Testis (tissue), 3 donors: ENCODE results near the gene SIX1. TPM values are rescaled to one million over a fixed set of nuclear protein-coding genes. Genes with fewer than 3 reads are reported as not detected.

Experiments
- DNase-seq: peaks from one replicate; pipeline ENCODE4 v3.0.0-alpha.2; 2019
- H3K27ac ChIP-seq, 2 donors: fragments of 200-600 bp; sonication (generic); one replicate each; pipeline ENCODE4 v1.5.1; 2019
- H3K27me3 ChIP-seq: fragments of 200-600 bp; sonication (generic); one replicate; pipeline ENCODE4 v1.5.1; 2019
- H3K36me3 ChIP-seq: fragments of 200-600 bp; sonication (generic); one replicate; pipeline ENCODE4 v1.5.1; 2017; ENCODE audit warnings: low read depth; ENCODE audit errors: missing control alignments
- H3K4me1 ChIP-seq: fragments of 200-600 bp; sonication (generic); one replicate; pipeline ENCODE4 v1.5.1; 2019
- H3K4me3 ChIP-seq, 2 donors: fragments of 200-600 bp; sonication (generic); one replicate each; pipeline ENCODE4 v1.5.1; 2017 to 2019
- H3K9me3 ChIP-seq: fragments of 200-600 bp; sonication (generic); one replicate; pipeline ENCODE4 v1.5.1; 2017
- POLR2A ChIP-seq: fragments of 450-650 bp; IDR thresholded peaks from one replicate; pipeline ENCODE4 v1.6.1; 2017; ENCODE audit warnings: antibody characterized with exemption, mild to moderate bottlenecking, moderate library complexity
- WGBS, 2 donors: methylation state at CpG; one replicate each; pipeline ENCODE4 v1.1.5; 2018; 5-methylcytosine and 5-hydroxymethylcytosine counted together
- intact Hi-C: fragments of 100-400 bp; cut with DNase I; formaldehyde crosslinking; loops from one replicate; pipeline ENCODE4 v1.15.1; 2023; ENCODE audit warnings: low total_unique reads
- polyA plus RNA-seq: library from polyadenylated mRNA; stranded (reverse); fragments of 350-450 nt; fragmentation: Illumina TruSeq; extraction: RNeasy Lipid Tissue Mini Kit (QIAGEN cat#74804); gene quantifications from one replicate; pipeline ENCODE4 v1.2.3, GENCODE V29; 2014; ENCODE audit warnings: low read depth, low replicate concordance; ENCODE audit not compliant: insufficient read depth
- total RNA-seq, 2 donors: library from RNA; depleted of rRNA; stranded (reverse); fragments of >200 nt; gene quantifications; one replicate each; pipeline ENCODE4 v1.2.3, GENCODE V29; 2016
- TF ChIP-seq, protein P1 (sequence below), 3 experiments: fragments of 450-650 bp in 2 of 3; fragments of 200-600 bp in 1 of 3; sonication (generic) in 1 of 3; IDR thresholded peaks; one replicate each; pipeline ENCODE4 v1.5.1; 2016 to 2019; ENCODE audit warnings: antibody characterized with exemption in 3 of 3, mild to moderate bottlenecking in 2 of 3, moderate library complexity in 1 of 3

SIX1 gene
- total and polyA plus RNA-seq, 3 donors from 2014 or later, result 3.0 to 9.0 (median 8.7) TPM

DNA sequence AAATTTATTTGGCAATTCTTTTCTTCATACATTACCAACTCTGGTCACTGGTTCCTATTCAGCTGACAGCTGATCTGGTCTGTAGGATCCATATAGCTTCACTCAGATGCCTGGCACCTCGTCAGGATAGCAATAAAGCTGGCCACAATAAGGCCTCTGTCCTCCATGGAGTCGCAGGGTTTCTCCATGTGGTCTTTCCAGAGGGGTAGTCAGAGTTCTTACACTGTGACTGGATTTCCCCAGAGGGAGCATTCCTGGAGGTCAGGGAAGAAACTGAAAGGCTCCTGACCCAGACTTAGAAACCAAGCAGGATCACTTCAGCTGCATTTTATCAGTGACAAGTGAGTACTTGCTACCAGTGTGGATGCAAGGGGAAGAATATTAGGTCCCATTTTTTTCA, 34.9 kb upstream of the SIX1 start:
- no peak overlapping the region for H3K27ac ChIP-seq
- intact Hi-C loops, result no loop called here
- no peaks in the 10 kb centered on the region for H3K9me3 ChIP-seq
- no peaks in the 10 kb centered on the region for H3K27me3 ChIP-seq
- DNase-seq, result no peak
- no peak for TF ChIP-seq POLR2A
- TF ChIP-seq, protein P1, sequence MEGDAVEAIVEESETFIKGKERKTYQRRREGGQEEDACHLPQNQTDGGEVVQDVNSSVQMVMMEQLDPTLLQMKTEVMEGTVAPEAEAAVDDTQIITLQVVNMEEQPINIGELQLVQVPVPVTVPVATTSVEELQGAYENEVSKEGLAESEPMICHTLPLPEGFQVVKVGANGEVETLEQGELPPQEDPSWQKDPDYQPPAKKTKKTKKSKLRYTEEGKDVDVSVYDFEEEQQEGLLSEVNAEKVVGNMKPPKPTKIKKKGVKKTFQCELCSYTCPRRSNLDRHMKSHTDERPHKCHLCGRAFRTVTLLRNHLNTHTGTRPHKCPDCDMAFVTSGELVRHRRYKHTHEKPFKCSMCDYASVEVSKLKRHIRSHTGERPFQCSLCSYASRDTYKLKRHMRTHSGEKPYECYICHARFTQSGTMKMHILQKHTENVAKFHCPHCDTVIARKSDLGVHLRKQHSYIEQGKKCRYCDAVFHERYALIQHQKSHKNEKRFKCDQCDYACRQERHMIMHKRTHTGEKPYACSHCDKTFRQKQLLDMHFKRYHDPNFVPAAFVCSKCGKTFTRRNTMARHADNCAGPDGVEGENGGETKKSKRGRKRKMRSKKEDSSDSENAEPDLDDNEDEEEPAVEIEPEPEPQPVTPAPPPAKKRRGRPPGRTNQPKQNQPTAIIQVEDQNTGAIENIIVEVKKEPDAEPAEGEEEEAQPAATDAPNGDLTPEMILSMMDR (IDR thresholded peaks at IDR 0.05), result no peak
- no peaks in the 10 kb centered on the region for H3K36me3 ChIP-seq
- no peak overlapping the region for H3K4me3 ChIP-seq
- 64 to 71% methylated on average over 2 of the region's 2 CpGs for WGBS, 2 donors
- no peaks in the 10 kb centered on the region for H3K4me1 ChIP-seq

DNA sequence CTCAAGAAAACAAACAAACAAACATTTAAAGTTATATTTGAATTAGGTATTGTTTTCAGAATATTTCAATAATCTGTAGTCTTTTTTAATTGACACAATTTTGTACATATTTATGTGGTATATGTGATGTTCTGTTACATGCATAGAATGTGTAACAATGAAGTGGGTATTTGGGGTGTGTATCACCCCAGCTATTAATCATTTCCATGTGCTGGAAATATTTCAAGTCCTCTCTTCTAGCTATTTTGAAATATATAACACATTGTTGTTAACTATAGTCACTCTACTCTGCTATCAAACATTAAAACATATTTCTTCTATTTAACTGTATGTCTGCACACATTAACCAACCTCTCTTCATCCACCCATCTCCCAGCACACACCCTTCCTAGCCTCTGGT, 32.0 kb upstream of the SIX1 start:
- DNase-seq, result no peak
- Histone ChIP-seq H3K9me3 (no peaks in the 10 kb centered on the region), H3K27ac (no peak overlapping the region), H3K36me3 (no peaks in the 10 kb centered on the region), H3K4me3 (no peak overlapping the region), H3K4me1 (no peaks in the 10 kb centered on the region), H3K27me3 (no peaks in the 10 kb centered on the region)
- intact Hi-C loops, result no loop called here
- TF ChIP-seq, protein P1 (IDR thresholded peaks at IDR 0.05), result no peak
- no peak for TF ChIP-seq POLR2A

DNA sequence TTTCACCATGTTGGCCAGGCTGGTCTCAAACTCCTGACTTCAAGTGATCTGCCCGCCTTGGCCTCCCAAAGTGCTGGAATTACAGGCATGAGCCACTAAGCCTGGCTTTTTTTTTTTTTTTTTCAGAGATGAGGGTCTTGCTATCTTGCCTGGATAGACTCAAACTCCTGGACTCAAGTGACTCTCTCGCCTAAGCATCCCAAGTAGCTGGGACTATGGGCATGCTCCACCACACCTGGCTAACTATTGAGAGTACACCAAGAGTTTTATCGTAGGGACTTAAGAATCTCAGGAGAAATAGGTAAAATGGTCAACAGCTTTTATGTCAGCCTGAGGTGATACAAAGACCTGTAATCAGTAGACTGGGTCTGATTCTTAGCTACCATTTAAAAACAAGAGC, 31.2 kb upstream of the SIX1 start:
- H3K27ac ChIP-seq, result no peak overlapping the region
- WGBS, 2 donors, result 93 to 95% methylated on average over 3 of the region's 3 CpGs
- no peaks in the 10 kb centered on the region for H3K36me3 ChIP-seq
- DNase-seq, result no peak
- no peaks in the 10 kb centered on the region for H3K9me3 ChIP-seq
- intact Hi-C loops, result no loop called here
- TF ChIP-seq, protein P1 (IDR thresholded peaks at IDR 0.05), result no peak
- TF ChIP-seq POLR2A, result no peak
- no peaks in the 10 kb centered on the region for H3K4me1 ChIP-seq
- no peaks in the 10 kb centered on the region for H3K27me3 ChIP-seq
- H3K4me3 ChIP-seq, result no peak overlapping the region

DNA sequence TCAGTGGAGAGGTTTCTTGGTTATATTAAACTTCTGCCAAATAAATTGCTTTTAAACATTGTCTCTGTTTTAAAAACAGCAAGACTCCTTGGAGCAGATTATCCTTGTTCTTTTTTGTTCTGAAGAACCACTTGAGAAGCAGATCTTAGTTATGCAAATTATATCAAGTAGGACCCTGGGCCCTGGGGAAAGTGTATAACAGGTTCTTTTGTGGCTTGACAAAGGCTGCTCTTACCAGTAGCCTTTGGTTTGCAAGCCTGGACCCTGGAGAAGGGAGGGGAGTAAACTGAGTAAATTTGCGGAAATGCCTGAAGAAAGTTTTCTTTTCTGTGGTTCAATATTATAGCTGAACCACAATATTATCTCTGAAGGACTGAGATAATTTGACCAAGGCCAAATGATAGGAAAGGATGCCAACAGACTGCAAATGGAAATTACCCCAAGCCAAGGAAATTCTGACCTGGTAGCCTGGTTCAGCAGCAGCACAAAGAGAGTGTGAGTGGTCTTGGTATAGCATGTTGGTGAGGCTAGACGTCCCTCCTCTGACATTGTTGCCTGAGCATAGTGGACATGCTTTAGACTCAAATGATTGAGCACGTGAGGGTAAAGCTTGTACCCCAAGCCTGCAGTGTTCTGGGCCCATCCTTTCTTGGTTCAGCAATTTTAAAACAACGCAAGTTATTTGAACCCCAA, 30.4 kb upstream of the SIX1 start:
- TF ChIP-seq POLR2A, result no peak
- TF ChIP-seq, protein P1 (IDR thresholded peaks at IDR 0.05), result no peak
- Histone ChIP-seq H3K27ac (no peak overlapping the region), H3K27me3 (no peaks in the 10 kb centered on the region), H3K4me3 (no peak overlapping the region), H3K4me1 (no peaks in the 10 kb centered on the region), H3K9me3 (no peaks in the 10 kb centered on the region), H3K36me3 (no peaks in the 10 kb centered on the region)
- no peak for DNase-seq
- 72 to 76% methylated on average over 4 of the region's 4 CpGs for WGBS, 2 donors
- intact Hi-C loops, result no loop called here

DNA sequence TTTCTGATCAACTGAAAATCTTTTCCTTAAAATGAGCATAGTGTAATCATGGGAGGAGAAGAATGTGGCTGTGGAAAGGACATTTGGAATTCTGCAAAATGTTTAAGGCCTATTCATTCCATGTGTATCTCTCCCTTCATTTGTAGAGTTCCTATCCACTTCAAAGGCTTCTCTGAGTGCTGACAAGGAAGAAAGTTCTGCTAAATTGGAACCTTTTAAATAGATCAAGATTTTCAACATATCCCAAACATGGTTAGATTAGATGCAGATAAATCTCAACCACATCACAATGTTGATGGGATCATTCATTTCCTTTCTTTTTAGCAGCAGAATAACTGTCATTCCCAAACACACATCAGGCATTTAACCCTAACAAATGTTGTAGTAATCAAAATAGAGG, 28.4 kb upstream of the SIX1 start:
- no peak overlapping the region for H3K27ac ChIP-seq
- no peaks in the 10 kb centered on the region for H3K36me3 ChIP-seq
- no peak overlapping the region for H3K4me3 ChIP-seq
- TF ChIP-seq POLR2A, result no peak
- TF ChIP-seq, protein P1 (IDR thresholded peaks at IDR 0.05), result no peak
- no peaks in the 10 kb centered on the region for H3K27me3 ChIP-seq
- no peaks in the 10 kb centered on the region for H3K4me1 ChIP-seq
- H3K9me3 ChIP-seq, result no peaks in the 10 kb centered on the region
- intact Hi-C loops, result no loop called here
- no peak for DNase-seq
